Fibroblast of lung (primary cell): Measurements from ENCODE around the gene PPP1R1B.

Source experiments
- CTCF ChIP-seq, 2 donors: IDR thresholded peaks in 1 of 2; conservative IDR thresholded peaks in 1 of 2; 1 replicate in 1 of 2; 2 replicates in 1 of 2; pipeline ENCODE4 v1.5.1; 2011 to 2012; ENCODE audit warnings: low read length in 2 of 2, control low read depth in 1 of 2, inconsistent platforms in 1 of 2, low read depth in 1 of 2, mild to moderate bottlenecking in 1 of 2
- EZH2 ChIP-seq: IDR thresholded peaks from 2 replicates; pipeline ENCODE4 v1.5.1; 2012; ENCODE audit warnings: low read length, control low read depth, mild to moderate bottlenecking; ENCODE audit errors: missing control alignments

- TF ChIP-seq CTCF (conservative IDR thresholded peaks at IDR 0.05 in 1 of 2, IDR thresholded peaks at IDR 0.05 in 1 of 2; ENCODE audit: low read depth in 1 of 2, low read length in 2 of 2) (no peak), EZH2 (no peak)
Observed at GRCh38 chr17:39612291-39612894, 14.4 kb upstream of the PPP1R1B start.
